HepG2 (cell line): ENCODE measurements around the gene RBM5. TPM values are rescaled to one million over a fixed set of nuclear protein-coding genes. Genes with fewer than 3 reads are reported as not detected.
A peak's percentile ranks its signal among the peaks of the same experiment; 100 is the strongest.

Source experiments
- ATAC-seq: fragments of 200-7000 bp; cut with Tn5 transposase; 3 replicates; pipeline ENCODE4 v1.9.1; 2020; ENCODE audit warnings: mild to moderate bottlenecking, moderate library complexity
- BruUV-seq: library from RNA; stranded (reverse); fragments of 400-500 nt; replicated peaks from 2 replicates; lab custom pipeline; 2021; lab: Mats Ljungman, UMichigan
- CTCF ChIA-PET: fragments of 300-600 bp; formaldehyde crosslinking; extraction: SDS; loops from one replicate; lab custom pipeline; 2021; ENCODE audit warnings: low total read pairs, inconsistent platforms, low intra/inter-chr PET ratio; lab: Yijun Ruan, JAX
- POLR2A ChIA-PET: fragments of 350-600 bp; sonication (Branson Sonifier 250); formaldehyde crosslinking; loops from one replicate; lab custom pipeline; 2020; ENCODE audit warnings: antibody characterized with exemption, inconsistent platforms; lab: Yijun Ruan, JAX
- DNase-seq: peaks from one replicate; pipeline ENCODE4 v3.0.0-alpha.2; 2015; ENCODE audit warnings: low spot score
- FAIRE-seq: peaks from 3 replicates; lab custom pipeline; 2011; peaks lifted over from hg19 to GRCh38; lab: Jason Lieb, UNC
- H2AFZ ChIP-seq: one replicate; pipeline ENCODE4 v1.6.1; 2011; ENCODE audit warnings: low read length, inconsistent platforms
- H3K27ac ChIP-seq: fragments of 300-600 bp; 3 replicates; pipeline ENCODE4 v1.8.0; 2011; ENCODE audit warnings: mixed run types, mild to moderate bottlenecking, mixed read lengths, low read length, inconsistent platforms; ENCODE audit not compliant: insufficient read depth; ENCODE audit errors: extremely low read length
- H3K27me3 ChIP-seq, 2 experiments: fragments of 200-600 bp in 1 of 2; 2 replicates in 1 of 2; 3 replicates in 1 of 2; pipeline versions ENCODE4 v1.6.0 to v1.8.0; 2011; ENCODE audit warnings: low read length in 2 of 2, mild to moderate bottlenecking in 2 of 2, moderate library complexity in 2 of 2, inconsistent platforms in 1 of 2; ENCODE audit not compliant: insufficient read depth in 2 of 2, control insufficient read depth in 1 of 2
- H3K36me3 ChIP-seq, 2 experiments: fragments of 200-600 bp in 1 of 2; replicated peaks in 1 of 2; 2 replicates in 1 of 2; 3 replicates in 1 of 2; pipeline versions ENCODE4 v1.5.1 to v1.8.0; 2011; ENCODE audit warnings: low read length in 2 of 2, inconsistent platforms in 1 of 2; ENCODE audit not compliant: insufficient read depth in 2 of 2, control insufficient read depth in 1 of 2
- H3K4me1 ChIP-seq: 2 replicates; pipeline ENCODE4 v1.5.1; 2012; ENCODE audit warnings: low read length, inconsistent platforms; ENCODE audit not compliant: insufficient read depth
- H3K4me2 ChIP-seq: 2 replicates; pipeline ENCODE4 v1.6.0; 2011; ENCODE audit warnings: low read depth, low read length, inconsistent platforms
- H3K4me3 ChIP-seq, 3 experiments: fragments of 200-600 bp in 1 of 3; sonication (generic), shearing (Covaris generic) in 1 of 3; replicated peaks in 1 of 3; 2 replicates each; pipeline ENCODE4 v1.5.1; 2011 to 2016; ENCODE audit warnings: low read length in 3 of 3, inconsistent platforms in 2 of 3, low read depth in 2 of 3, mild to moderate bottlenecking in 2 of 3, control low read depth in 1 of 3, mixed read lengths in 1 of 3; ENCODE audit not compliant: insufficient read depth in 1 of 3
- H3K79me2 ChIP-seq: one replicate; pipeline ENCODE4 v1.6.1; 2011; ENCODE audit warnings: low read length, inconsistent platforms; ENCODE audit not compliant: insufficient read depth
- H3K9ac ChIP-seq: 2 replicates; pipeline ENCODE4 v1.6.0; 2011; ENCODE audit warnings: mild to moderate bottlenecking, low read depth, low read length, inconsistent platforms; ENCODE audit not compliant: insufficient read depth
- H3K9me3 ChIP-seq: 2 replicates; pipeline ENCODE4 v1.5.1; 2012; ENCODE audit warnings: mild to moderate bottlenecking, low read length
- H4K20me1 ChIP-seq: 2 replicates; pipeline ENCODE4 v1.6.0; 2011; ENCODE audit warnings: inconsistent platforms, mild to moderate bottlenecking, low read length, moderate library complexity; ENCODE audit not compliant: insufficient read depth
- GATAD1 ChIP-seq: IDR thresholded peaks from 2 replicates; pipeline ENCODE4 v1.6.1; 2016; ENCODE audit warnings: missing genetic modification reagents, missing compliant biosample characterization
- HDAC2 ChIP-seq: sonication (generic); formaldehyde crosslinking; IDR thresholded peaks from 2 replicates; pipeline ENCODE4 v1.4.0; 2020; ENCODE audit warnings: missing genetic modification reagents
- HOXD1 ChIP-seq: sonication (generic); formaldehyde crosslinking; IDR thresholded peaks from 2 replicates; pipeline ENCODE4 v1.5.0; 2020; ENCODE audit warnings: missing genetic modification reagents
- KLF12 ChIP-seq: sonication (generic); formaldehyde crosslinking; IDR thresholded peaks from 2 replicates; pipeline ENCODE4 v1.4.0; 2020; ENCODE audit warnings: missing genetic modification reagents, borderline replicate concordance
- MEF2D ChIP-seq: sonication (generic); formaldehyde crosslinking; IDR thresholded peaks from 2 replicates; pipeline ENCODE4 v1.5.1; 2020; ENCODE audit warnings: mild to moderate bottlenecking, missing genetic modification reagents
- PLRG1 ChIP-seq: fragments of 450-650 bp; conservative IDR thresholded peaks from 2 replicates; pipeline ENCODE4 v1.6.1; 2016
- RARA ChIP-seq: IDR thresholded peaks from 2 replicates; pipeline ENCODE4 v1.6.1; 2016; ENCODE audit warnings: missing genetic modification reagents, missing compliant biosample characterization
- SAFB2 ChIP-seq: sonication (generic); formaldehyde crosslinking; IDR thresholded peaks from 2 replicates; pipeline ENCODE4 v1.5.1; 2020; ENCODE audit warnings: missing genetic modification reagents, low read depth, mild to moderate bottlenecking, borderline replicate concordance
- TBL1XR1 ChIP-seq: fragments of 150-350 bp; IDR thresholded peaks from 2 replicates; pipeline ENCODE4 v1.6.1; 2014; ENCODE audit warnings: borderline replicate concordance, low read length; ENCODE audit not compliant: partially characterized antibody
- TOE1 ChIP-seq: sonication (generic); formaldehyde crosslinking; IDR thresholded peaks from 2 replicates; pipeline ENCODE4 v1.4.0; 2020; ENCODE audit warnings: mild to moderate bottlenecking, missing genetic modification reagents
- YY1 ChIP-seq: IDR thresholded peaks from 2 replicates; pipeline ENCODE4 v1.6.1; 2011; ENCODE audit warnings: low read length, low read depth, moderate library complexity, mild to moderate bottlenecking; ENCODE audit not compliant: insufficient read depth, insufficient replicate concordance
- ZNF121 ChIP-seq: sonication (generic); formaldehyde crosslinking; IDR thresholded peaks from 2 replicates; pipeline ENCODE4 v1.5.0; 2020; ENCODE audit warnings: mild to moderate bottlenecking, missing genetic modification reagents
- ZNF441 ChIP-seq: sonication (generic); formaldehyde crosslinking; IDR thresholded peaks from 2 replicates; pipeline ENCODE4 v1.7.0; 2021; ENCODE audit warnings: missing genetic modification reagents, borderline replicate concordance
- ZNF547 ChIP-seq: sonication (generic); formaldehyde crosslinking; IDR thresholded peaks from 2 replicates; pipeline ENCODE4 v1.5.1; 2020; ENCODE audit warnings: mild to moderate bottlenecking, missing genetic modification reagents
- ZNF709 ChIP-seq: sonication (generic); formaldehyde crosslinking; IDR thresholded peaks from 2 replicates; pipeline ENCODE4 v1.5.0; 2020; ENCODE audit warnings: mild to moderate bottlenecking, missing genetic modification reagents
- ZNF839 ChIP-seq: sonication (generic); formaldehyde crosslinking; IDR thresholded peaks from 2 replicates; pipeline ENCODE4 v1.4.0; 2020; ENCODE audit warnings: missing genetic modification reagents, mild to moderate bottlenecking, borderline replicate concordance
- WGBS: methylation state at CpG from one replicate; pipeline ENCODE4 v1.1.6; 2017; ENCODE audit warnings: low lambda C conversion rate; 5-methylcytosine and 5-hydroxymethylcytosine counted together
- in situ Hi-C: cut with HindIII; loops from 2 replicates; pipeline ENCODE4 v1.10.0; 2017; ENCODE audit warnings: low pct_unique_long_range_greater_than_20kb; ENCODE audit not compliant: extremely low pct_ligation_motif_present
- intact Hi-C: fragments of 100-400 bp; cut with micrococcal nuclease; formaldehyde crosslinking; loops from one replicate; pipeline ENCODE4 v1.10.0; 2022; ENCODE audit not compliant: unreplicated experiment
- polyA plus RNA-seq, 8 experiments: library from polyadenylated mRNA; depleted of rRNA in 3 of 8; stranded (reverse) in 7 of 8; unstranded in 1 of 8; fragments of >200 nt; fragmentation: Illumina TruSeq in 4 of 8; extraction: Trizol in 4 of 8; gene quantifications; 2 replicates each; pipeline versions ENCODE4 v1.2.1 to v1.2.3, GENCODE V29; 2011 to 2016; ENCODE audit warnings: low read depth in 4 of 8, missing spikeins in 1 of 8, mixed read lengths in 1 of 8; ENCODE audit not compliant: insufficient read depth in 1 of 8
- total RNA-seq, 5 experiments: library from RNA; depleted of rRNA; stranded (reverse); fragments of >200 nt; fragmentation: Illumina TruSeq; extraction: Trizol; gene quantifications; 2 replicates each; pipeline ENCODE4 v1.2.3, GENCODE V29; 2016; ENCODE audit warnings: low read depth in 1 of 5
- TF ChIP-seq, protein P1 (sequence below): sonication (generic); formaldehyde crosslinking; IDR thresholded peaks from 2 replicates; pipeline ENCODE4 v1.9.0; 2021; ENCODE audit warnings: missing genetic modification reagents, borderline replicate concordance
- TF ChIP-seq, protein P2 (sequence below): sonication (generic); formaldehyde crosslinking; IDR thresholded peaks from 2 replicates; pipeline ENCODE4 v1.5.1; 2020; ENCODE audit warnings: missing genetic modification reagents, mild to moderate bottlenecking, borderline replicate concordance
- TF ChIP-seq, protein P3 (sequence below): sonication (generic); formaldehyde crosslinking; IDR thresholded peaks from 2 replicates; pipeline ENCODE4 v1.8.0; 2022; ENCODE audit warnings: missing genetic modification reagents, mild to moderate bottlenecking, moderate library complexity, borderline replicate concordance

RBM5 gene
- total and polyA plus RNA-seq, 2 of the 13 experiments (the other 11 are each of a cell fraction or from before 2014, with no cell fraction given) = 106 to 204 TPM

DNA sequence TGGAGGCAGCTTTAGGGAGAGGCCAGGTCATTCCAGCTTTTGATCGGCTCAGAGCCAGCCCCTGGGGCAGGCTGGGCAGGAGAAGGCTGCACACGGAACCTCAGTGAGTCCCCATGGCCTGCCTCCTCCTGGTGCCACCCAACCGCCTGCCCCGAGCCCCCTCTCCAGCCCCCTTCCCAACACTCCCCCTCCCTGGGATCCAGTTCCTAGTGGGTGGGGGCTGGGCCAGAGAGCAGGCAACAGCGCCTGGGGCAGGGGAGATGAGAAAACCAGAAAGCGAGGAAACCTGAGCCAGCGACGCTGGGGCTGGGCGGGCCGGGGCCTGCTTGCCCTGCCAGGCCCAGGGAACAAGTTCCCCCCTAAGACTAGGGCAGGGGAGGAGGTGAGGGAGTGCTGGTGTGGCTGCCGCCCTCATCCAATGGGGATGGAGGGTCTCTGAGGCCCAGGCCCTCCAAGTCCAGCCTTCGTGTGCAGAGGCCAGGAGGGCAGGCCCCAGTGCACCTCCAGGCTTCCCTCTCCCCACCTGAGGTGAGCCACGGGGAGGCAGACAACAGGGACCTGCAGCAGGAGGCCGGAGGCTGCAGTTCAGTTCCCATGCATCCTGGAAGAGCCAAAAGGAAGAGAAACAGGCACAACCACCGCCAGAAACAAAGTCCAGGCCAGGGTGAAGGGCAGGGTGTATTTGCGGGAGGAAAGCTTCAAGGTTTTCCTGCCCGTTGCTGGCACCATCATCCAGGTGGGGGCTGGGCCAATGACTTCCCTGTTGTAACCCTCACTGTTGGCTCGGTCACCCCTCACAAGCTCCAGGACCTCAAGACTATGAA is 62.4 kb downstream of the RBM5 start:
- H3K4me1 ChIP-seq = peaks cover 71% of the 10 kb centered on the region
- no peaks in the 10 kb centered on the region for H3K9me3 ChIP-seq
- H2AFZ ChIP-seq = peak overlapping the region; percentile 70
- 30% methylated on average over 8 of the region's 18 CpGs for WGBS
- intact Hi-C loops (no loop called here), in situ Hi-C loops (no loop called here)
- peak overlapping the region; percentile 93 for H3K4me2 ChIP-seq
- ATAC-seq (peak; percentile 11), DNase-seq (no peak), FAIRE-seq (no peak)
- H3K27ac ChIP-seq = peak overlapping the region; percentile 69
- H3K79me2 ChIP-seq = peaks cover 6% of the 10 kb centered on the region
- H3K4me3 ChIP-seq = peak overlapping the region; percentile 35 to 60 (median 43); a peak in 4 of 6 replicates
- ChIA-PET CTCF (no interaction called here), POLR2A (interaction anchor here (0.9 to 4.3 kb wide), 13 partner anchors 10 to 114 kb away, joined by 3 to 23 read pairs (median 6); partner anchors contain the start of gene GNAT1)
- H4K20me1 ChIP-seq = no peaks in the 10 kb centered on the region
- H3K9ac ChIP-seq = peak overlapping the region; percentile 58
- BruUV-seq = no TSS peak
- peaks cover 0 to 15% of the 10 kb centered on the region in 2 experiments; a peak in 2 of 5 replicates for H3K27me3 ChIP-seq
- H3K36me3 ChIP-seq = no peaks in the 10 kb centered on the region
- TF ChIP-seq TOE1 (CRISPR knock-in tag) (no peak), HDAC2 (peak; percentile 26; the same call in 1 of the 2 replicates), ZNF121 (CRISPR knock-in tag) (no peak), PLRG1 (no peak), KLF12 (CRISPR knock-in tag) (0 out of 2 replicates have a peak, but pooled peaks have one; percentile 35), SAFB2 (CRISPR knock-in tag) (0 out of 2 replicates have a peak, but pooled peaks have one; percentile 36), ZNF839 (peak; percentile 73; the same call in 1 of the 2 replicates), GATAD1 (CRISPR knock-in tag) (0 out of 2 replicates have a peak, but pooled peaks have one; percentile 18), ZNF709 (CRISPR knock-in tag) (no peak), HOXD1 (CRISPR knock-in tag) (no peak), MEF2D (CRISPR knock-in tag) (0 out of 2 replicates have a peak, but pooled peaks have one; percentile 16), ZNF547 (CRISPR knock-in tag) (peak; percentile 48; the same call in 1 of the 2 replicates), ZNF441 (CRISPR knock-in tag) (no peak), TBL1XR1 (no peak), YY1 (no peak), RARA (peak; percentile 72)
- TF ChIP-seq, protein P1, sequence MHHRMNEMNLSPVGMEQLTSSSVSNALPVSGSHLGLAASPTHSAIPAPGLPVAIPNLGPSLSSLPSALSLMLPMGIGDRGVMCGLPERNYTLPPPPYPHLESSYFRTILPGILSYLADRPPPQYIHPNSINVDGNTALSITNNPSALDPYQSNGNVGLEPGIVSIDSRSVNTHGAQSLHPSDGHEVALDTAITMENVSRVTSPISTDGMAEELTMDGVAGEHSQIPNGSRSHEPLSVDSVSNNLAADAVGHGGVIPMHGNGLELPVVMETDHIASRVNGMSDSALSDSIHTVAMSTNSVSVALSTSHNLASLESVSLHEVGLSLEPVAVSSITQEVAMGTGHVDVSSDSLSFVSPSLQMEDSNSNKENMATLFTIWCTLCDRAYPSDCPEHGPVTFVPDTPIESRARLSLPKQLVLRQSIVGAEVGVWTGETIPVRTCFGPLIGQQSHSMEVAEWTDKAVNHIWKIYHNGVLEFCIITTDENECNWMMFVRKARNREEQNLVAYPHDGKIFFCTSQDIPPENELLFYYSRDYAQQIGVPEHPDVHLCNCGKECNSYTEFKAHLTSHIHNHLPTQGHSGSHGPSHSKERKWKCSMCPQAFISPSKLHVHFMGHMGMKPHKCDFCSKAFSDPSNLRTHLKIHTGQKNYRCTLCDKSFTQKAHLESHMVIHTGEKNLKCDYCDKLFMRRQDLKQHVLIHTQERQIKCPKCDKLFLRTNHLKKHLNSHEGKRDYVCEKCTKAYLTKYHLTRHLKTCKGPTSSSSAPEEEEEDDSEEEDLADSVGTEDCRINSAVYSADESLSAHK (CRISPR knock-in tag) = no peak
- TF ChIP-seq, protein P2, sequence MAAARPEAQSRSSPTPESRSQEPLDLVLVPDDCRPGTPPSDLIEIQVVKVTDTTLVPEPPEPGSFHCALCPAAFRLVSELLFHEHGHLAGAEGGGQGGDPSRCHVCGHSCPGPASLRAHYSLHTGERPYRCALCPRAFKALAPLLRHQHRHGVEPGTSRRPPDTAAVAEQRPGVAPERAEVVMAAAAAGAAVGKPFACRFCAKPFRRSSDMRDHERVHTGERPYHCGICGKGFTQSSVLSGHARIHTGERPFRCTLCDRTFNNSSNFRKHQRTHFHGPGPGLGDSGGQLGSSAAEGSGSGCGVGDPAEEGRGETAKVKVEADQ (CRISPR knock-in tag) = no peak
- TF ChIP-seq, protein P3, sequence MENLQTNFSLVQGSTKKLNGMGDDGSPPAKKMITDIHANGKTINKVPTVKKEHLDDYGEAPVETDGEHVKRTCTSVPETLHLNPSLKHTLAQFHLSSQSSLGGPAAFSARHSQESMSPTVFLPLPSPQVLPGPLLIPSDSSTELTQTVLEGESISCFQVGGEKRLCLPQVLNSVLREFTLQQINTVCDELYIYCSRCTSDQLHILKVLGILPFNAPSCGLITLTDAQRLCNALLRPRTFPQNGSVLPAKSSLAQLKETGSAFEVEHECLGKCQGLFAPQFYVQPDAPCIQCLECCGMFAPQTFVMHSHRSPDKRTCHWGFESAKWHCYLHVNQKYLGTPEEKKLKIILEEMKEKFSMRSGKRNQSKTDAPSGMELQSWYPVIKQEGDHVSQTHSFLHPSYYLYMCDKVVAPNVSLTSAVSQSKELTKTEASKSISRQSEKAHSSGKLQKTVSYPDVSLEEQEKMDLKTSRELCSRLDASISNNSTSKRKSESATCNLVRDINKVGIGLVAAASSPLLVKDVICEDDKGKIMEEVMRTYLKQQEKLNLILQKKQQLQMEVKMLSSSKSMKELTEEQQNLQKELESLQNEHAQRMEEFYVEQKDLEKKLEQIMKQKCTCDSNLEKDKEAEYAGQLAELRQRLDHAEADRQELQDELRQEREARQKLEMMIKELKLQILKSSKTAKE (CRISPR knock-in tag) = no peak
